Stimulated activated CD8-positive, alpha-beta memory T cell treated with anti-CD3 and anti-CD28 coated beads, Interleukin-15, amount 100 ng/mL, for 24 hours (primary cell): ENCODE data around the gene EME2.

Experiments used
- DNase-seq: peaks from one replicate; pipeline ENCODE4 v3.0.0-alpha.2; 2020; ENCODE audit warnings: low read depth

Gene EME2

GRCh38 chr16:1778200-1779179 lies 5.9 kb downstream of the EME2 start:
- no peak for DNase-seq

DNA sequence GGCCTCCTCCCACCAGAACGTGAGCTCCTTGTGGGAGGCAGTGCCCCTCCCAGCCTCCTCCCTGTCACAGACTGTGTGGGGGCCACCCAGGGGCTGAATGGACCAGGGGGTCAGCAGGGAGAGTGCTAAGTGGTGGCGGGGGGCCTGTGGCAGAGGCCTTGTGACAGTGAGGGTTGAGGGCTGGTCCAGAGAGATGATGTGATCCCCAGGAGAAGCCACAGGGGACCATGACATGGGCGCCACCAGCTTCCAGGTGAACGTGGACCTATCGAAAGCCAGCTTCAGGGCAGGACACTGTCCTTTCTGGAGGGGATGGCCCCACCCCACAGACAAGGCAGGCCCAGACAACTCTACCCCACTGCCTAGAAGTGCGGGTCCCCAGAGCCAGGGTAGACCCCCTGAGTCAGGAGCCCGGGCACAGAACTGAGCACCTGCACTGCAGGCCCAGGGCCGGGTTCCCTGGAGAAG lies 6.7 kb downstream of the EME2 start:
- DNase-seq: no peak

DNA sequence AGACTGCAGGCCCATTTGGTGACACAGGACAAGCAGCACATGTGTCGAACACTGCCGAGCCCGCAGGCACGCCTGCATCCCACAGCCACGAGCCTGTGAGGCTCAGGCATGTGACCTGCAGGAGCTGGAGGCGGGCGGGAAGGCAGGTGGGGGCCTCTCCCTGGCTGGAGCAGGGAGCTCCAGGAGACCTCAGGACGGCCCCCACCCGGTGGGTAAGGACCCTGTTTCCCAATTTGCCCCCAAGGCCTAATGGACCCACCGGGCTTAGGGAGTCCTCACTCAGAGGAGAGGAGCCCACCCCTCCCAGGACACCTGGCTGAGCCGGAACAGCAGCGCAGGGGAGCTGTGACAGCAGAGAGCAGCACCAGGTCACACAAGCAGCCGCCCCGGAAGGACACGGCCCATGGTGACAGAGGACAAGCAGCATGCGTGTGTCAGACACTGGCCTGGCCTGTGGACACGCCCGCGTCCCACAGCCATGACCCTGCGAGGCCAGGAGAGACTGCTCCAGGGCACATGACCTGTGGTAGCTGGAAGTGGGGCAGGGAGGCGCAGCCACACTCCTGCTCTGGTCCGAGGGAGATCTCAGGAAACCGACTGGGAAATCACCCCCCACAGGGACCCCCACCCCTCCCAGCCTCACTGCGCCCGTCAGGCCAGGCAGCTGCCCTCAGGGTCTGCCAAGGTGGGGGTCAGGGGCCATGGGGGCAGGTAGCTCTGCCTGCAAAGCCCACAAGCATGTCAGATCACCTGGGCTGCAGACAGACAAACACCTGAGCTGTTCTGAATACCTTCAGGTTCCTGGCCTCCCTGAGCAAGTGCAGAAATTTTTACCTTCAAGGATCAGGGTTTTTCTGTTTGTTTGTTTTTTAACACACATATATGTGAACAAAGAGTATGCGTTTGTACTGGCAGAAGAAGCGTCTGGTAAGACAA lies 7.4 kb downstream of the EME2 start:
- no peak for DNase-seq

- DNase-seq: no peak
These were observed 8.1 kb downstream of the EME2 start for GRCh38 chr16:1780677-1781072.

GRCh38 chr16:1781254-1781653 lies 8.6 kb downstream of the EME2 start:
- no peak for DNase-seq

- no peak for DNase-seq
These were observed 9.3 kb downstream of the EME2 start for GRCh38 chr16:1781758-1782407.

GRCh38 chr16:1782408-1783264 lies 10.0 kb downstream of the EME2 start, which contains the start of the genes NUBP2 and SPSB3:
Gene NUBP2 (plus strand): TSS chr16:1782960. CDS start chr16:1783021, 61 bp downstream.
Gene SPSB3 (minus strand): TSS chr16:1782571. CDS start chr16:1781483, 1,088 bp downstream.
- peak; percentile 89 for DNase-seq

- DNase-seq: no peak
These were observed 12.6 kb downstream of the EME2 start for GRCh38 chr16:1784977-1785845.

DNA sequence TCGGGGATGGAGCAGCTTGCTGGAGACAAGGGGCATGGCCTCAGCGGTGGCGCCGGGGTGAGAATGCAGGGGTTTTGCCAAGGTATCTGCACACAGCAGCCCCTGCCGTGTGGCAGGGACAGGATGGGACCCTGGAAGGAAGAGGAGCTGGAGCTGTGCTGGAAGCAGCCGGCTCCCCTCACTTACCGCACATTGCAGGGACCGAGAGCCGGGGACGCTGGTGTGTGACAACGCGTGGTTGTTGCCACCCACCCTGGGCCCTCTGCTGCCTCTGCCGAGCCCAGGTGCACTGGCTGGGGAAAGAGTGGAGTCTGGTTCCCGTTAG lies 13.2 kb downstream of the EME2 start:
- DNase-seq: no peak

DNA sequence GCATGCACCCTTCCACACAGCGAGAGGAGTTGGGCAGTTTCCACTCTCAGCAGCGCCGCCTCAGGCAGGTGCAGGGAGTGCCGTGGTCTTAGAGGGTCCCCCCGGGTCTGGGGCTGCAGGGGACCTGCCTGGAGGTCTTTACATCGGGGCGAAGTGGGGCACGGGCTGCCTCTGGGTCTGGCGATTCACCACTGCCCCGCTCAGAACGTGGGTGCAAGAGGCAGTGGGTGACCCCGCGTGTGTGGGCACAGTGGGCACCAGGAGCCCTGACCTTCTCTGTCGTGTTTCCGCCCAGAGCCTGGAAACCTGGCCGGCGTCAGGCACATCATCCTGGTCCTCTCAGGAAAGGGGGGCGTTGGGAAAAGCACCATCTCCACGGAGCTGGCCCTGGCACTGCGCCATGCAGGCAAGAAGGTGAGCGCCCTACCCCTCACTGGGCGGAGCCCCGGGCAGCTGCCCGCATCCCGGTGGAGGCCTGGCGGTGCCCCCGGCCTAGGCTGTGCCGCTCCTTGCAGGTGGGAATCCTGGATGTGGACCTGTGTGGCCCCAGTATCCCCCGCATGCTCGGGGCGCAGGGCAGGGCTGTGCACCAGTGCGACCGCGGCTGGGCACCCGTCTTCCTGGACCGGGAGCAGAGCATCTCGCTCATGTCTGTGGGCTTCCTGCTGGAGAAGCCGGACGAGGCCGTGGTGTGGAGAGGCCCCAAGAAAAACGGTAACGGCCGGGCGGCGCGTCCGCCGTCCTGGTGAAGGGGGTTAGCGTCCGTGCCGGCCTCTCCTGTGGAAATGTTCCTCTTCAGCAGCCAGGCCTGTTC lies 13.8 kb downstream of the EME2 start:
- DNase-seq: no peak

DNA sequence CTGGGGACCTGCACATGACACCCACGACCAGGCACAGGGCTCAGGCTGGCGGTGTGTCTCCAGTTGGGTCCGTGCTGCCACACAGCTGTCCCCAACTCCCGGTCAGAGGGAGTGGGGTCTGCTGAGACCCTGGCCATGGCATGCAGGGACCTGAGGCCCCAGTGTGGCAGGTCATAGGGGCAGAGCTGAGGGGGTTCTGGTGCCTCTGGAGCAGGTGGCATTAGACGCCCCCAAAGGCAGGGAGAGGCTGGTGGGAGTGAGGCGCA lies 14.4 kb downstream of the EME2 start:
- no peak for DNase-seq

GRCh38 chr16:1787322-1788094 lies 14.9 kb downstream of the EME2 start:
- no peak for DNase-seq

DNA sequence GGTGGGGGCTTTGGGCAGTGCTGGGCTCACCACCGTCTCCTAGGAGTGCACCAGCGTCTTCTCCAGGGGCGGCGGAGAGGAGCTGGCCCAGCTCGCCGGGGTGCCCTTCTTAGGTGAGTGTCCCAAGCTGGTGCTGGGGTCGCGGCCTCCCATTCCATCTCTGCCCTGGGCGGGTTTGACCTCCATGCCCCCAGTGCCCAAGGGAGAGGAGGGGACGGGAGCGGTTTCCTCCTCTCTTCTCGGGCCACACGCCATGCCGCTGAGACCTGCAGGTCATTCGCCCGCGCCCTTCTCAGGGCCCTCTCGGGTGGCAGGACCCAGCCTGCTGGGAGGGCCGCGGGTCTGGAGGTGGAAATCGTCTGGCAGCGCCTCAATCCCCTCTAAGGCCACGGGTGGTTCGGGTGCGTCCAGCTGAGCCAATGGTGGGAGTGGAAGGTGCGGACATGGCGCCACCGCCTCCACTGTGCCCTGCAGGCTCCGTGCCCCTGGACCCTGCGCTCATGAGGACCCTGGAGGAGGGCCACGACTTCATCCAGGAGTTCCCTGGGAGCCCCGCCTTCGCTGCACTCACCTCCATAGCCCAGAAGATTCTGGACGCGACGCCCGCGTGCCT lies 15.6 kb downstream of the EME2 start:
- DNase-seq: no peak

- DNase-seq: no peak
These were observed 16.1 kb downstream of the EME2 start for GRCh38 chr16:1788708-1789100.

DNA sequence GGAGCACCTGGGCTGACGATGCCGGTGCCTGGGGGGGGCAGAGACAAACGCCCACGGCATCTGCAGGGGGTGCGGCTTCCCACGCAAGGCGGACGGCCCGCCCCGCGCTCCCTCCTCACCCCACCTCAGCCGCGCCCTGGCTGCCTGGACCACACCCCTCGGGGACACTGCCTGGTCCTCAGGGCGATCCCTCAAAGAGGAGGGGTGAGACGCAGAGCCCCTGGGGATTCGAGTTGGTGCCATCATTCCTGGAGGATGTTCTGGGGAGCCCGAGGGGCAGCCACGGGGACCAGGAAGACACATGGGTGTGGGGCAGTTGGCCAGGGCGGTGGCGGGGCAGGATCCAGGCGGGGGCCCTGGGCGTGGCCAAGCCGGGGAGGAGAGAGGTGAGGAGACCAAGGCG lies 17.0 kb downstream of the EME2 start:
- DNase-seq: no peak

DNA sequence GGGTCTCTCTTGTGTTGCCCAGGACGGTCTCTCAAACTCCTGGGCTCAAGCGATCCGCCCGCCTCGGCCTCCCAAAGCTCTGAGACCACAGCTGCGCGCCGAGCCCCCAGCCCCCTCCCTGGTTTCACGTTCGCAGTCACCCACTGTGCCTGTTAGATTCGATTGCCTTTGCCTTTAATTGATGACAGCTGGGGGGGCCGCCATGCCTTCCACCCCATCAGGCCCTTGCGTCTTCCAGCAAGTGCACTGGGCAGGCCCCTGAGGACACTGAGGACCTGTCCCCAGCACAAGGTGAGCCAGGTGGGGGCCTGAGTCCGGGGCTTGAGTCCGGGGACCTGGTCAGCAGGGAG lies 17.6 kb downstream of the EME2 start:
- DNase-seq: no peak

DNA sequence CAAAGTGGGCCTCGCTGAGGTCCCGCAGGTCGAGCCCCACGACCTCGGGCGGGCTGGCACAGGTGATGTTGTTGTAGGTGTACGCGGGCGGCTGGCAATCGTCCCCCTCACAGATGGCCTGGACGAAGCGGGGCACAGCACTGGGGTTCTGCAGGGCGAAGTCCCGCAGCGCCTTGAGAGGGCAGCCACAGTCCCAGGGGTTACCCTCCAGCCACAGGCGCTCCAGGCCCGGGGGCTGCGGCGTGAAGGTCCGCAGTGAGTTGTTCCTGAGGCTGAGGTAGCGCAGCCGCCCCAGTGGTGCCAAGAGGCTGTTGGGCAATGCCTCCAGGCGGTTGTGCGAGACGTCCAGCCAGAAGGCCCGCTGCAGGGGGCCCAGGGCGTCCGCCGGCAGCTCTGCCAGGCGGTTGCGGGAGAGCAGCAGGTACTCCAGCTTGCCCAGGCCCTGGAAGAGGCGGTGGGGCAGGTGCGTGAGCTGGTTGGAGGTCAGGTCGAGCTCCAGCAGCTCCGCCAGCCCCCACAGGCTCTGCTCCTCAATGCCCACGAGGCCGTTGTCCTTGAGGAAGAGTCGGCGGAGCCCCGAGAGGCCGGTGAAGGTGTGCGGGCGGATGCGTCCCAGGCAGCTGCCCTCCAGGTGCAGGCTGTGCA lies 18.1 kb downstream of the EME2 start:
- no peak for DNase-seq
